IMR-90 (cell line): ENCODE measurements around the gene PHKB. TPM values are rescaled to one million over a fixed set of nuclear protein-coding genes. Genes with fewer than 3 reads are reported as not detected.

ENCODE experiments used
- ATAC-seq: fragments of 200-7000 bp; cut with Tn5 transposase; 2 replicates; pipeline ENCODE4 v1.9.1; 2020; ENCODE audit warnings: low read depth, mild to moderate bottlenecking, moderate library complexity
- BruUV-seq: library from RNA; stranded (reverse); fragments of 400-500 nt; replicated peaks from 2 replicates; lab custom pipeline; 2021; lab: Mats Ljungman, UMichigan
- CTCF ChIA-PET: fragments of 300-600 bp; formaldehyde crosslinking; extraction: SDS; loops from one replicate; lab custom pipeline; 2021; ENCODE audit warnings: antibody characterized with exemption; lab: Yijun Ruan, JAX
- POLR2A ChIA-PET: fragments of 300-600 bp; sonication (Branson Sonifier 250); formaldehyde crosslinking; loops from one replicate; lab custom pipeline; 2022; ENCODE audit warnings: antibody characterized with exemption; ENCODE audit not compliant: unreplicated experiment; lab: Charles Lee
- DNase-seq: peaks from one replicate; pipeline ENCODE4 v3.0.0; 2013
- H2AFZ ChIP-seq: replicated peaks from 2 replicates; pipeline ENCODE3; 2013; ENCODE audit warnings: low read length, mild to moderate bottlenecking; ENCODE audit not compliant: poor library complexity
- H2AK5ac ChIP-seq: 2 replicates; pipeline ENCODE4 v1.6.1; 2013; ENCODE audit warnings: low read depth, low read length, inconsistent platforms
- H2AK9ac ChIP-seq: replicated peaks from 2 replicates; pipeline ENCODE3; 2013; ENCODE audit warnings: mild to moderate bottlenecking, low read depth, low read length, moderate library complexity; ENCODE audit not compliant: poor library complexity
- H2BK120ac ChIP-seq: 2 replicates; pipeline ENCODE4 v1.6.1; 2013; ENCODE audit warnings: low read depth, low read length, inconsistent platforms
- H2BK15ac ChIP-seq: 3 replicates; pipeline ENCODE4 v1.6.1; 2013; ENCODE audit warnings: low read depth, low read length, inconsistent platforms
- H2BK20ac ChIP-seq: 2 replicates; pipeline ENCODE4 v1.6.1; 2013; ENCODE audit warnings: low read depth, mild to moderate bottlenecking, inconsistent platforms, low read length, moderate library complexity
- H2BK5ac ChIP-seq: 2 replicates; pipeline ENCODE4 v1.6.1; 2013; ENCODE audit warnings: mild to moderate bottlenecking, low read depth, low read length, inconsistent platforms; ENCODE audit not compliant: poor library complexity, severe bottlenecking
- H3K14ac ChIP-seq: replicated peaks from 2 replicates; pipeline ENCODE4 v1.6.1; 2013; ENCODE audit warnings: low read depth, low read length, inconsistent platforms
- H3K18ac ChIP-seq: 2 replicates; pipeline ENCODE4 v1.6.1; 2013; ENCODE audit warnings: low read depth, low read length, control low read depth
- H3K23ac ChIP-seq: 2 replicates; pipeline ENCODE4 v1.6.1; 2013; ENCODE audit warnings: low read depth, low read length, inconsistent platforms
- H3K27ac ChIP-seq: 2 replicates; pipeline ENCODE4 v1.5.1; 2013; ENCODE audit warnings: mild to moderate bottlenecking, control low read depth, low read length; ENCODE audit not compliant: insufficient read depth
- H3K27me3 ChIP-seq: 2 replicates; pipeline ENCODE4 v1.6.1; 2013; ENCODE audit warnings: low read length; ENCODE audit not compliant: control insufficient read depth, insufficient read depth
- H3K36me3 ChIP-seq: 2 replicates; pipeline ENCODE4 v1.6.1; 2013; ENCODE audit warnings: low read length, mixed read lengths; ENCODE audit not compliant: control insufficient read depth, insufficient read depth
- H3K4ac ChIP-seq: 2 replicates; pipeline ENCODE4 v1.6.1; 2013; ENCODE audit warnings: low read depth, low read length, inconsistent platforms
- H3K4me1 ChIP-seq: 2 replicates; pipeline ENCODE4 v1.6.1; 2013; ENCODE audit warnings: low read length, mixed read lengths; ENCODE audit not compliant: control insufficient read depth, insufficient read depth
- H3K4me2 ChIP-seq: 2 replicates; pipeline ENCODE4 v1.6.1; 2013; ENCODE audit warnings: low read depth, mild to moderate bottlenecking, control low read depth, low read length, moderate library complexity
- H3K4me3 ChIP-seq: 2 replicates; pipeline ENCODE4 v1.5.1; 2013; ENCODE audit warnings: low read depth, mild to moderate bottlenecking, control low read depth, low read length, moderate library complexity; ENCODE audit not compliant: insufficient read depth
- H3K56ac ChIP-seq: 2 replicates; pipeline ENCODE4 v1.6.1; 2013; ENCODE audit warnings: low read length, inconsistent platforms; ENCODE audit not compliant: insufficient read depth; ENCODE audit errors: extremely low read depth
- H3K79me1 ChIP-seq, 2 experiments: 2 replicates each; pipeline ENCODE4 v1.6.1; 2013; ENCODE audit warnings: low read length in 2 of 2, inconsistent platforms in 1 of 2, low read depth in 1 of 2
- H3K9ac ChIP-seq: 2 replicates; pipeline ENCODE4 v1.6.1; 2013; ENCODE audit warnings: low read depth, low read length, control low read depth
- H3K9me1 ChIP-seq: 2 replicates; pipeline ENCODE4 v1.6.1; 2013; ENCODE audit warnings: low read length, inconsistent platforms; ENCODE audit not compliant: insufficient read depth
- H3K9me3 ChIP-seq: 2 replicates; pipeline ENCODE4 v1.6.1; 2013; ENCODE audit warnings: low read length; ENCODE audit not compliant: control insufficient read depth, insufficient read depth
- H4K20me1 ChIP-seq: 2 replicates; pipeline ENCODE4 v1.6.1; 2013; ENCODE audit warnings: low read length, inconsistent platforms; ENCODE audit not compliant: insufficient read depth
- H4K5ac ChIP-seq: 2 replicates; pipeline ENCODE4 v1.6.1; 2013; ENCODE audit warnings: mild to moderate bottlenecking, low read depth, low read length, control low read depth
- H4K8ac ChIP-seq, 2 experiments: 2 replicates each; pipeline ENCODE4 v1.6.1; 2013; ENCODE audit warnings: low read depth in 2 of 2, low read length in 2 of 2, control low read depth in 1 of 2, inconsistent platforms in 1 of 2
- H4K91ac ChIP-seq: 2 replicates; pipeline ENCODE4 v1.6.1; 2013; ENCODE audit warnings: low read depth, low read length, inconsistent platforms; ENCODE audit not compliant: insufficient read depth
- CEBPB ChIP-seq: IDR thresholded peaks from 2 replicates; pipeline ENCODE4 v1.6.1; 2012; ENCODE audit warnings: low read depth, low read length, improper control_type of control experiment
- CHD1 ChIP-seq: IDR thresholded peaks from 2 replicates; pipeline ENCODE4 v1.6.1; 2012; ENCODE audit warnings: low read depth, low read length, improper control_type of control experiment
- FOS ChIP-seq: fragments of 150-350 bp; IDR thresholded peaks from 2 replicates; pipeline ENCODE4 v1.6.1; 2016; ENCODE audit warnings: low read depth, low read length
- MAFK ChIP-seq: IDR thresholded peaks from 2 replicates; pipeline ENCODE4 v1.6.1; 2012; ENCODE audit warnings: low read depth, low read length, improper control_type of control experiment
- MXI1 ChIP-seq: IDR thresholded peaks from 2 replicates; pipeline ENCODE4 v1.6.1; 2012; ENCODE audit warnings: low read depth, mild to moderate bottlenecking, low read length, moderate library complexity, borderline replicate concordance
- NFE2L2 ChIP-seq: fragments of 150-350 bp; IDR thresholded peaks from 2 replicates; pipeline ENCODE4 v1.6.1; 2016; ENCODE audit warnings: low read depth, mild to moderate bottlenecking, low read length
- RFX5 ChIP-seq: IDR thresholded peaks from 2 replicates; pipeline ENCODE4 v1.8.0; 2012; ENCODE audit warnings: low read depth, mild to moderate bottlenecking, low read length, moderate library complexity
- SMC3 ChIP-seq: fragments of 150-350 bp; IDR thresholded peaks from 2 replicates; pipeline ENCODE4 v1.6.1; 2016; ENCODE audit warnings: low read depth, mild to moderate bottlenecking, antibody characterized with exemption, low read length, moderate library complexity
- WGBS, 2 experiments: methylation state at CpG; one replicate each; pipeline versions ENCODE4 v1.1.5 to v1.1.7; 2013; ENCODE audit warnings: missing lambda C conversion rate in 2 of 2; ENCODE audit not compliant: insufficient read length in 1 of 2; ENCODE audit errors: extremely low coverage in 2 of 2; 5-methylcytosine and 5-hydroxymethylcytosine counted together
- dilution Hi-C: fragments of 300-500 bp; cut with HindIII; formaldehyde crosslinking; loops from one replicate; pipeline ENCODE4 v1.14.3; 2018; ENCODE audit warnings: low sequenced_read_pairs; ENCODE audit not compliant: unreplicated experiment
- in situ Hi-C: fragments of 300-500 bp; cut with MboI; formaldehyde crosslinking; loops from 3 replicates; pipeline ENCODE4 v1.14.3; 2019; ENCODE audit warnings: low sequenced_read_pairs, inconsistent platforms, mixed read lengths
- intact Hi-C: fragments of 100-400 bp; cut with micrococcal nuclease; formaldehyde crosslinking; loops from 2 replicates; pipeline ENCODE4 v1.10.0; 2022
- polyA plus RNA-seq, 3 experiments: library from polyadenylated mRNA; depleted of rRNA; stranded (reverse); fragments of >200 nt; gene quantifications; 2 replicates each; pipeline ENCODE4 v1.2.3, GENCODE V29; 2012; ENCODE audit warnings: low replicate concordance in 1 of 3
- total RNA-seq: library from RNA; depleted of rRNA; stranded (reverse); fragments of >200 nt; gene quantifications from 2 replicates; pipeline ENCODE4 v1.2.3, GENCODE V29; 2012
- TF ChIP-seq, protein P1 (sequence below): conservative IDR thresholded peaks from 2 replicates; pipeline ENCODE4 v1.5.1; 2012; ENCODE audit warnings: mild to moderate bottlenecking, low read depth, low read length, improper control_type of control experiment
- TF ChIP-seq, protein P2 (sequence below): fragments of 150-350 bp; IDR thresholded peaks from 2 replicates; pipeline ENCODE4 v1.6.1; 2016; ENCODE audit warnings: low read depth, mild to moderate bottlenecking, low read length, moderate library complexity, borderline replicate concordance
- TF ChIP-seq, protein P3 (sequence below): fragments of 150-350 bp; IDR thresholded peaks from 2 replicates; pipeline ENCODE4 v1.6.1; 2017; ENCODE audit warnings: mild to moderate bottlenecking, antibody characterized with exemption, low read length, low read depth

The PHKB gene
- total and polyA plus RNA-seq, 2 of the 4 experiments (the other 2 are of a cell fraction), result 24.2 to 58.6 TPM

DNA sequence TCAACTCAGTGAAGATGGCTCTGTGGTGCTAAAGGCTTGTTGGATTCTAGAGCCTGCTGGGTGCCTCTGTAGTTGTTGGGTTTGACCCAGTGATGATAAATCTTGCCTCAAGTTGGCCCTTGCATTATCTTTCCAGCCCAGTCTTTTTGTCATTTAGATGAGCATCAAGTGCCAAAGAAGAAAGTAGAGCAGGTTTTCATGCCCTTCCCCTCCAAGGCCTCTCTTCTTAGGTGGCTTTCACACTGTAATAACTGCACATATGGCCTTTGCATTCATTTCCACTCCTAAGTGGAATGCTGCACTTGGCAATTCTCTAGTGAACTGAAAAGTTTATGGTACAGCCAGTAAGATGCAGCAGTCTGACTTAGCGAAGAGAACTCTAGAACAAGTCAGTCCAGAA lies 165.1 kb downstream of the PHKB start:
- no peaks in the 10 kb centered on the region for H3K36me3 ChIP-seq
- dilution Hi-C loops, result no loop called here
- H4K91ac ChIP-seq, result no peak overlapping the region
- no peak overlapping the region for H3K4me3 ChIP-seq
- no peaks in the 10 kb centered on the region for H3K9me1 ChIP-seq
- no peak overlapping the region for H4K8ac ChIP-seq
- H3K4me2 ChIP-seq, result no peak overlapping the region
- H2BK120ac ChIP-seq, result no peak overlapping the region
- no peaks in the 10 kb centered on the region; a peak in 1 of 4 replicates for H3K79me1 ChIP-seq
- no peak overlapping the region for H2BK5ac ChIP-seq
- no peak overlapping the region for H2AK5ac ChIP-seq
- H3K4me1 ChIP-seq, result no peaks in the 10 kb centered on the region
- no peak overlapping the region for H3K18ac ChIP-seq
- H2BK20ac ChIP-seq, result no peak overlapping the region
- DNase-seq (no peak), ATAC-seq (no peak)
- POLR2A ChIA-PET, result no interaction called here
- H3K14ac ChIP-seq, result no peak overlapping the region
- H2AFZ ChIP-seq, result no peak overlapping the region
- intact Hi-C loops, result no loop called here
- H3K56ac ChIP-seq, result no peak overlapping the region
- CTCF ChIA-PET, result no interaction called here
- no peaks in the 10 kb centered on the region for H3K27me3 ChIP-seq
- H3K9me3 ChIP-seq, result no peaks in the 10 kb centered on the region
- H4K5ac ChIP-seq, result no peak overlapping the region
- no TSS peak for BruUV-seq
- no peak overlapping the region for H2BK15ac ChIP-seq
- H3K9ac ChIP-seq, result no peak overlapping the region
- no CpG with 5 or more reads among the region's 1 CpG for WGBS, 2 experiments
- no peak for TF ChIP-seq RFX5
- no peak for TF ChIP-seq MXI1
- TF ChIP-seq, protein P1, sequence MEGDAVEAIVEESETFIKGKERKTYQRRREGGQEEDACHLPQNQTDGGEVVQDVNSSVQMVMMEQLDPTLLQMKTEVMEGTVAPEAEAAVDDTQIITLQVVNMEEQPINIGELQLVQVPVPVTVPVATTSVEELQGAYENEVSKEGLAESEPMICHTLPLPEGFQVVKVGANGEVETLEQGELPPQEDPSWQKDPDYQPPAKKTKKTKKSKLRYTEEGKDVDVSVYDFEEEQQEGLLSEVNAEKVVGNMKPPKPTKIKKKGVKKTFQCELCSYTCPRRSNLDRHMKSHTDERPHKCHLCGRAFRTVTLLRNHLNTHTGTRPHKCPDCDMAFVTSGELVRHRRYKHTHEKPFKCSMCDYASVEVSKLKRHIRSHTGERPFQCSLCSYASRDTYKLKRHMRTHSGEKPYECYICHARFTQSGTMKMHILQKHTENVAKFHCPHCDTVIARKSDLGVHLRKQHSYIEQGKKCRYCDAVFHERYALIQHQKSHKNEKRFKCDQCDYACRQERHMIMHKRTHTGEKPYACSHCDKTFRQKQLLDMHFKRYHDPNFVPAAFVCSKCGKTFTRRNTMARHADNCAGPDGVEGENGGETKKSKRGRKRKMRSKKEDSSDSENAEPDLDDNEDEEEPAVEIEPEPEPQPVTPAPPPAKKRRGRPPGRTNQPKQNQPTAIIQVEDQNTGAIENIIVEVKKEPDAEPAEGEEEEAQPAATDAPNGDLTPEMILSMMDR, result no peak
- TF ChIP-seq NFE2L2, result no peak
- TF ChIP-seq CHD1, result no peak
- TF ChIP-seq, protein P2, sequence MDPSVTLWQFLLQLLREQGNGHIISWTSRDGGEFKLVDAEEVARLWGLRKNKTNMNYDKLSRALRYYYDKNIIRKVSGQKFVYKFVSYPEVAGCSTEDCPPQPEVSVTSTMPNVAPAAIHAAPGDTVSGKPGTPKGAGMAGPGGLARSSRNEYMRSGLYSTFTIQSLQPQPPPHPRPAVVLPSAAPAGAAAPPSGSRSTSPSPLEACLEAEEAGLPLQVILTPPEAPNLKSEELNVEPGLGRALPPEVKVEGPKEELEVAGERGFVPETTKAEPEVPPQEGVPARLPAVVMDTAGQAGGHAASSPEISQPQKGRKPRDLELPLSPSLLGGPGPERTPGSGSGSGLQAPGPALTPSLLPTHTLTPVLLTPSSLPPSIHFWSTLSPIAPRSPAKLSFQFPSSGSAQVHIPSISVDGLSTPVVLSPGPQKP, result no peak
- TF ChIP-seq CEBPB, result no peak
- no peak for TF ChIP-seq SMC3
- no peak for TF ChIP-seq MAFK
- TF ChIP-seq FOS, result no peak
- TF ChIP-seq, protein P3, sequence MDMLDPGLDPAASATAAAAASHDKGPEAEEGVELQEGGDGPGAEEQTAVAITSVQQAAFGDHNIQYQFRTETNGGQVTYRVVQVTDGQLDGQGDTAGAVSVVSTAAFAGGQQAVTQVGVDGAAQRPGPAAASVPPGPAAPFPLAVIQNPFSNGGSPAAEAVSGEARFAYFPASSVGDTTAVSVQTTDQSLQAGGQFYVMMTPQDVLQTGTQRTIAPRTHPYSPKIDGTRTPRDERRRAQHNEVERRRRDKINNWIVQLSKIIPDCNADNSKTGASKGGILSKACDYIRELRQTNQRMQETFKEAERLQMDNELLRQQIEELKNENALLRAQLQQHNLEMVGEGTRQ, result no peak
- H3K4ac ChIP-seq, result no peak overlapping the region
- no peak overlapping the region for H3K23ac ChIP-seq
- H4K20me1 ChIP-seq, result no peaks in the 10 kb centered on the region
- in situ Hi-C loops, result loop anchor here (10.0 kb wide), 2 partner anchors 59 to 61 kb away; no protein-coding TSS in a partner anchor
- no peak overlapping the region for H2AK9ac ChIP-seq
- no peak overlapping the region for H3K27ac ChIP-seq
